Adrenal gland (tissue), 12 donors: ENCODE measurements around the gene DIAPH2. TPM values are rescaled to one million over a fixed set of nuclear protein-coding genes. Genes with fewer than 3 reads are reported as not detected.
A peak's percentile ranks its signal among the peaks of the same experiment; 100 is the strongest.
"Not testable (repeated sequence)": the region's sequence is repeated elsewhere in the genome, so short reads cannot be mapped to it uniquely, and the experiment has no call there.

Source experiments
- DNase-seq, 7 donors: peaks; one replicate each; pipeline ENCODE4 v3.0.0-alpha.2; 2019 to 2020
- H3K27ac ChIP-seq, 5 donors: fragments of 200-600 bp; sonication (generic) in 4 of 5; 1 replicate in 3 of 5; 2 replicates in 2 of 5; pipeline versions ENCODE4 v1.5.1 to v1.8.0; 2016 to 2020; ENCODE audit warnings: mild to moderate bottlenecking in 1 of 5
- H3K27me3 ChIP-seq: fragments of 200-600 bp; 2 replicates; pipeline ENCODE4 v1.8.0; 2021
- H3K36me3 ChIP-seq, 2 donors: fragments of 200-600 bp; replicated peaks in 1 of 2; 1 replicate in 1 of 2; 2 replicates in 1 of 2; pipeline versions ENCODE4 v1.5.1 to v1.8.0; 2018 to 2022
- H3K4me1 ChIP-seq, 2 donors: fragments of 200-600 bp; replicated peaks in 1 of 2; 1 replicate in 1 of 2; 2 replicates in 1 of 2; pipeline versions ENCODE4 v1.5.1 to v1.8.0; 2018 to 2021
- H3K4me3 ChIP-seq, 4 donors: fragments of 200-600 bp; sonication (generic) in 3 of 4; one replicate each; pipeline ENCODE4 v1.5.1; 2016 to 2018
- H3K9me3 ChIP-seq, 3 donors: fragments of 200-600 bp; sonication (generic) in 1 of 3; replicated peaks in 1 of 3; 1 replicate in 2 of 3; 2 replicates in 1 of 3; pipeline versions ENCODE4 v1.5.1 to v1.8.0; 2016 to 2021
- POLR2A ChIP-seq, 2 donors: fragments of 450-650 bp; IDR thresholded peaks; one replicate each; pipeline ENCODE4 v1.6.1; 2017; ENCODE audit warnings: antibody characterized with exemption in 2 of 2, mild to moderate bottlenecking in 2 of 2, moderate library complexity in 1 of 2
- WGBS, 4 donors: extraction: QIAGEN DNeasy Blood & Tissue Kit in 2 of 4; methylation state at CpG; one replicate each; pipeline versions ENCODE4 v1.1.5 to v1.1.7; 2013 to 2017; 5-methylcytosine and 5-hydroxymethylcytosine counted together
- intact Hi-C, 2 donors: fragments of 100-400 bp; cut with DNase I; formaldehyde crosslinking; loops; one replicate each; pipeline versions ENCODE4 v1.14.1 to v1.15.0; 2022 to 2023
- polyA plus RNA-seq, 3 donors: library from polyadenylated mRNA; stranded (reverse); fragments of 200-250 nt in 2 of 3; fragments of 350-450 nt in 1 of 3; fragmentation: Illumina TruSeq in 1 of 3; extraction: RNeasy Lipid Tissue Mini Kit (QIAGEN cat#74804) in 1 of 3; gene quantifications; one replicate each; pipeline ENCODE4 v1.2.3, GENCODE V29; 2013 to 2014
- total RNA-seq, 9 donors: library from RNA; depleted of rRNA in 4 of 9; stranded (reverse); fragments of >200 nt in 4 of 9; fragments of 120-200 nt in 1 of 9; fragmentation: NEBNext Ultra II Directional in 1 of 9; extraction: Animal tissue kit (Norgen Biotek cat#: 25700) in 1 of 9; gene quantifications; one replicate each; pipeline versions ENCODE4 v1.1.0 to v1.2.4, GENCODE V29; 2013 to 2023
- TF ChIP-seq, protein P1 (sequence below), 6 experiments: fragments of 450-650 bp in 4 of 6; fragments of 200-600 bp in 2 of 6; sonication (generic) in 1 of 6; IDR thresholded peaks; 1 replicate in 5 of 6; 2 replicates in 1 of 6; pipeline versions ENCODE4 v1.5.1 to v1.8.0; 2016 to 2021; ENCODE audit warnings: antibody characterized with exemption in 6 of 6, mild to moderate bottlenecking in 2 of 6, moderate library complexity in 1 of 6
- donor health status: healthy with polysubstance abuse.
- donor health status: Bipolar disorder and iron deficiency.
- donor health status: DM: yes; HTN: yes; CAD: no.
- donor health status: DM: no; HTN: no; CAD: no.
- donor health status: DM: no; HTN: no; CAD: no.
- donor health status: DM: yes; HTN: yes; CAD: no.

Gene DIAPH2
- total and polyA plus RNA-seq, 12 donors = 3.2 to 33.3 (median 12.3) TPM

DNA sequence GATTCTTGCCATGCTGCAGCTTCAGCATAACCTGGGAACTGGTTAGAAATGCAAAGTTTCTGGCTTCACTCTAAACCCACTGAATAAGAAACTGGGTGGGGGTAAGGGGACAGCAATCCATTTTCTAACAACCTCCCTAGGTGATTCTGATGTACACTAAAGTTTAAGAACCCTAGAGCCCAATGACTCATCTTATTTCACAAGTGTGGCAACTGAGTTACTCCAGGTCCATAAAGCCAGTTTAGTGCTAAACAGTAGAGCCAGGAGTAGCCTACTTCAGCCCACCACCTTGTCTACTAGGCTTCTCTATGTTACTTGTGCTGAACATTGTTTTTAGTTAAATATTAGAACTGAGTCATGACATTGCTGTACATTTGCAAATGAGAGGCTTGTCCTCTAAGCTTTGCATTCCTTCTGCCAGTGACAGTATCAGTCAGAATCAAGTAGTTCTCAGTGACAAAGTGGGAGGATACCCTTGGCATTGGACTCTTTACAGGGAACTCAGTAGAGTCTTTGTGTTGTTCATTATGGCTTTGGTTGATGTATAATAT is 717.0 kb downstream of the DIAPH2 start:
- intact Hi-C loops = no loop called here
- H3K4me3 ChIP-seq = no peak overlapping the region
- H3K27me3 ChIP-seq = no peaks in the 10 kb centered on the region
- H3K27ac ChIP-seq = no peak overlapping the region
- no peaks in the 10 kb centered on the region for H3K36me3 ChIP-seq
- TF ChIP-seq, protein P1, sequence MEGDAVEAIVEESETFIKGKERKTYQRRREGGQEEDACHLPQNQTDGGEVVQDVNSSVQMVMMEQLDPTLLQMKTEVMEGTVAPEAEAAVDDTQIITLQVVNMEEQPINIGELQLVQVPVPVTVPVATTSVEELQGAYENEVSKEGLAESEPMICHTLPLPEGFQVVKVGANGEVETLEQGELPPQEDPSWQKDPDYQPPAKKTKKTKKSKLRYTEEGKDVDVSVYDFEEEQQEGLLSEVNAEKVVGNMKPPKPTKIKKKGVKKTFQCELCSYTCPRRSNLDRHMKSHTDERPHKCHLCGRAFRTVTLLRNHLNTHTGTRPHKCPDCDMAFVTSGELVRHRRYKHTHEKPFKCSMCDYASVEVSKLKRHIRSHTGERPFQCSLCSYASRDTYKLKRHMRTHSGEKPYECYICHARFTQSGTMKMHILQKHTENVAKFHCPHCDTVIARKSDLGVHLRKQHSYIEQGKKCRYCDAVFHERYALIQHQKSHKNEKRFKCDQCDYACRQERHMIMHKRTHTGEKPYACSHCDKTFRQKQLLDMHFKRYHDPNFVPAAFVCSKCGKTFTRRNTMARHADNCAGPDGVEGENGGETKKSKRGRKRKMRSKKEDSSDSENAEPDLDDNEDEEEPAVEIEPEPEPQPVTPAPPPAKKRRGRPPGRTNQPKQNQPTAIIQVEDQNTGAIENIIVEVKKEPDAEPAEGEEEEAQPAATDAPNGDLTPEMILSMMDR (IDR thresholded peaks at IDR 0.05) = no peak
- TF ChIP-seq POLR2A (IDR thresholded peaks at IDR 0.05) = no peak
- peaks cover 0 to 3% of the 10 kb centered on the region in 2 donors for H3K4me1 ChIP-seq
- DNase-seq = no peak
- no peaks in the 10 kb centered on the region for H3K9me3 ChIP-seq

DNA sequence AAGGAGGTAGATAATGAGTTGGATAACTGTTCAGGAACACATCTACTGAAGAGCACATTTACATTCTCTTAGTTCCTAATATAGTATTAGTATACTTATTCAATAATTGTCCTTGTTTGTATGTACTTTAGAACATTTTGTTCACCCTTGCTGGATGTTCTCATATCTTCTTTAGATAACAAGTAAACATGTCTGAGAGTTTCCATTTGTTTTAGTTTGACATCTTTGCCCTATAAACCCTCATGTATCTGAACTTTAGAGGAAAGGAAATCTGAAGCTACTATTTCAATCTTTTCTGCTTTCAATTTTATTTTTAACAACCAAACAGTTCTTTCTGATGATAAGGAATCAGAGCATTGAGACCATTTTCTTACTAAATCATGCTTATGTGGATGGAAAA is 717.7 kb downstream of the DIAPH2 start:
- Histone ChIP-seq H3K27me3 (no peaks in the 10 kb centered on the region), H3K4me3 (no peak overlapping the region), H3K9me3 (no peaks in the 10 kb centered on the region), H3K27ac (no peak overlapping the region), H3K4me1 (peaks cover 0 to 3% of the 10 kb centered on the region in 2 donors), H3K36me3 (no peaks in the 10 kb centered on the region)
- intact Hi-C loops = no loop called here
- no peak for DNase-seq
- TF ChIP-seq POLR2A (IDR thresholded peaks at IDR 0.05) = no peak
- TF ChIP-seq, protein P1 (IDR thresholded peaks at IDR 0.05) = no peak

DNA sequence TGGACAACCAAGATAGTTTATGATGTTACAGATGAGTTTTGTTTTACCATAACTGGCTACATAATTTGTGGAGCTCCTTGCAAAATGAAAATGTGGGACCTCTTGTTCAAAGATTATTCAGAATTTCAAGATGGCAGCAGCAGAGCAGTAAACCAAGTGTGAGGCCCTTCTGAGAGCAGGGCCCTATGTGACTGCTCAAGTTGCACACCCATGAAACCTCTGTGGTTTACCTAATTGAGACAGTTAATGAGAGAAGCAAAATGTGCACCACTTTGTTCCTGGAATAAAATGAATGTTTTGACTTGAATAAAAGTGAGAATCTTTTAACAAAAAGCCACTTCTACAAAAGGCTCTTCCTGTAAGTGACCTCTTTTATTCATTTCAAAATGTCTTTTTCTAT is 718.3 kb downstream of the DIAPH2 start:
- Histone ChIP-seq H3K27me3 (no peaks in the 10 kb centered on the region), H3K27ac (peak overlapping the region in 1 of 5 donors; percentile 8), H3K4me1 (peaks cover 0 to 3% of the 10 kb centered on the region in 2 donors), H3K4me3 (no peak overlapping the region), H3K9me3 (no peaks in the 10 kb centered on the region), H3K36me3 (no peaks in the 10 kb centered on the region)
- intact Hi-C loops = no loop called here
- TF ChIP-seq, protein P1 (IDR thresholded peaks at IDR 0.05) = no peak
- TF ChIP-seq POLR2A (IDR thresholded peaks at IDR 0.05) = no peak
- no peak for DNase-seq

DNA sequence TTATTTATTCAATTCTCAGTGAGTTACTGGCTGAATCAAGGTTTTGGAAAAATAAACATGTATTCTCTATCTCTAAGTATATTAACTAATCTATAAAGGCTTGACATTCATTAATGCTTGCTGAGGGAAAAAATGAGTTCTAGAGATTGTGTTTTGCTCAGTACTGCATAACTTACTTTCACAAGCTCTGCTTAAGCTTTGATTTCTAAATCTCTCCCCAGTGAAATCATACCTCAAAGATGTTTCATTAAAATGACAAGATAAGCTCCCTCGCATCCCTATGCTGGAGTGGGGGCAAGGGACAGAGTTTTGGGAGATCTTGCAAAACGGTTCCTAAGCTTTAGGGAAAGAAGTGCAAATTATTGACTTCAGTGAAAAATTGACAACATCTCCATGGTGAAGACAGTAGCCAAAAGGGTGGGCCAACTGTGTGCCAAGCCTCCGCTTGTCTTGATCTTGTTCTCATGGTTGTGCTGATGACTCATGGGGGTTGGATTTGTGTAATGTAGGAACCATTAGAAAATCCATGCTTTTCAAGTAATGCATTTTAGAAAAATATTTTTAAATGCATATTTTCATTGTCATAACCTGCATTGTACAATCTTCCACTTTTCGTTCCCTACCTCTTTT is 720.5 kb downstream of the DIAPH2 start:
- no peaks in the 10 kb centered on the region for H3K4me1 ChIP-seq
- no peak overlapping the region for H3K27ac ChIP-seq
- H3K4me3 ChIP-seq = no peak overlapping the region
- intact Hi-C loops = no loop called here
- no peaks in the 10 kb centered on the region for H3K27me3 ChIP-seq
- peak in 1 of 7 donors; percentile 1 for DNase-seq
- H3K36me3 ChIP-seq = no peaks in the 10 kb centered on the region
- 75 to 88% (median 83%) methylated on average over 4 of the region's 4 CpGs for WGBS, 4 donors
- no peak for TF ChIP-seq POLR2A (IDR thresholded peaks at IDR 0.05)
- TF ChIP-seq, protein P1 (IDR thresholded peaks at IDR 0.05) = no peak
- H3K9me3 ChIP-seq = no peaks in the 10 kb centered on the region

DNA sequence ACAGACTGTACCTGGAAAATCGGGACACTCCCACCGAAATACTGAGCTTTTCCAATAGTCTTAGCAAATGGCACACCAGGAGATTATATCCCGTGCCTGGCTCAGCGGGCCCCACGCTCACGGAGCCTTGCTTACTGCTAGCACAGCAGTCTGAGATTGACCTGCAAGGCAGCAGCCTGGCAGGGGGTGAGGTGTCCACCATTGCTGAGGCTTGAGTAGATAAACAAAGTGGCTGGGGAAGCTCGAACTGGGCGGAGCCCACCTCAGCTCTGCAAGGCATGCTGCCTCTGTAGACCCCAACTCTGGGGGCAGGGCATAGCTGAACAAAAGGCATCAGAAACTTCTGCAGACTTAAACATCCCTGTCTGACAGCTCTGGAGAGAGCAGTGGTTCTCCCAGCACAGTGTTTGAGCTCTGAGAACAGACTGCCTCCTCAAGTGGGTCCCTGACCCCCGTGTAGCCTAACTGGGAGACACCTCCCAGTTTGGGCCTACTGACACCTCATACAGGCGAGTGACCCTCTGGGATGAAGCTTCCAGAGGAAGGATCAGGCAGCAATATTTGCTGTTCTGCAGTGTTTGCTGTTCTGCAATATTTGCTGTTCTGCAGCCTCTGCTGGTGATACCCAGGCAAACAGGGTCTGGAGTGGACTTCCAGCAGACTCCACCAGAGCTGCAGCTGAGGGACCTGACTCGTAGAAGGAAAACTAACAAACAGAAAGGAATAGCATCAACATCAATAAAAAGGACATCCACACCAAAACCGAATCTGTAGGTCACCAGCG is 725.2 kb downstream of the DIAPH2 start:
- H3K4me1 ChIP-seq, H3K9me3 ChIP-seq, intact Hi-C loops, H3K4me3 ChIP-seq, H3K27me3 ChIP-seq, H3K27ac ChIP-seq, H3K36me3 ChIP-seq, DNase-seq: not testable (repeated sequence)
- 86 to 96% (median 93%) methylated on average over 4 to 13 of the region's 13 CpGs for WGBS, 4 donors
